Trophoblast cell (in vitro differentiated cells and primary cell): Measurements from ENCODE around the gene CPLANE2.

Source experiments
- DNase-seq, 2 donors: peaks; one replicate each; pipeline ENCODE4 v3.0.0-alpha.2; 2016
- H2AFZ ChIP-seq: 2 replicates; pipeline ENCODE4 v1.6.1; 2013; ENCODE audit warnings: low read length, moderate library complexity, mild to moderate bottlenecking; ENCODE audit not compliant: insufficient read depth, poor library complexity
- H2AK5ac ChIP-seq: 2 replicates; pipeline ENCODE4 v1.6.1; 2013; ENCODE audit warnings: mild to moderate bottlenecking, low read length
- H2BK120ac ChIP-seq: 2 replicates; pipeline ENCODE4 v1.6.1; 2013; ENCODE audit warnings: low read length, mild to moderate bottlenecking, moderate library complexity; ENCODE audit not compliant: insufficient read depth, poor library complexity
- H2BK12ac ChIP-seq: 2 replicates; pipeline ENCODE4 v1.6.1; 2013; ENCODE audit warnings: mild to moderate bottlenecking, low read length, moderate library complexity
- H2BK5ac ChIP-seq: 2 replicates; pipeline ENCODE4 v1.6.1; 2013; ENCODE audit warnings: low read length, low read depth, moderate library complexity, mild to moderate bottlenecking; ENCODE audit not compliant: poor library complexity
- H3K14ac ChIP-seq: 2 replicates; pipeline ENCODE4 v1.6.1; 2013; ENCODE audit warnings: mild to moderate bottlenecking, low read length
- H3K18ac ChIP-seq: 2 replicates; pipeline ENCODE4 v1.6.1; 2013; ENCODE audit warnings: mild to moderate bottlenecking, low read length
- H3K23ac ChIP-seq: 2 replicates; pipeline ENCODE4 v1.6.1; 2013; ENCODE audit warnings: low read length
- H3K27ac ChIP-seq: 2 replicates; pipeline ENCODE4 v1.5.1; 2013; ENCODE audit warnings: low read depth, mild to moderate bottlenecking, inconsistent platforms, low read length, moderate library complexity
- H3K27me3 ChIP-seq: 2 replicates; pipeline ENCODE4 v1.6.1; 2013; ENCODE audit warnings: inconsistent platforms, mild to moderate bottlenecking, low read length, moderate library complexity; ENCODE audit not compliant: insufficient read depth
- H3K36me3 ChIP-seq, 2 experiments: 1 replicate in 1 of 2; 2 replicates in 1 of 2; pipeline ENCODE4 v1.6.1; 2013; ENCODE audit warnings: low read length in 2 of 2, mild to moderate bottlenecking in 2 of 2, moderate library complexity in 1 of 2; ENCODE audit not compliant: insufficient read depth in 2 of 2, control insufficient read depth in 1 of 2
- H3K4ac ChIP-seq: 2 replicates; pipeline ENCODE4 v1.6.1; 2013; ENCODE audit warnings: low read depth, mild to moderate bottlenecking, low read length, moderate library complexity
- H3K4me1 ChIP-seq, 2 experiments: 1 replicate in 1 of 2; 2 replicates in 1 of 2; pipeline ENCODE4 v1.6.1; 2013; ENCODE audit warnings: low read length in 2 of 2, mild to moderate bottlenecking in 2 of 2, moderate library complexity in 1 of 2; ENCODE audit not compliant: insufficient read depth in 2 of 2, control insufficient read depth in 1 of 2
- H3K4me2 ChIP-seq: 2 replicates; pipeline ENCODE4 v1.6.1; 2013; ENCODE audit warnings: inconsistent platforms, mild to moderate bottlenecking, low read length, moderate library complexity
- H3K4me3 ChIP-seq: 2 replicates; pipeline ENCODE4 v1.5.1; 2013; ENCODE audit warnings: mild to moderate bottlenecking, low read depth, low read length, inconsistent platforms
- H3K79me1 ChIP-seq: one replicate; pipeline ENCODE4 v1.6.1; 2013; ENCODE audit warnings: low read length
- H3K79me2 ChIP-seq: 2 replicates; pipeline ENCODE4 v1.6.1; 2013; ENCODE audit warnings: low read length, mild to moderate bottlenecking; ENCODE audit not compliant: control insufficient read depth, insufficient read depth, poor library complexity
- H3K9ac ChIP-seq: 2 replicates; pipeline ENCODE4 v1.6.1; 2013; ENCODE audit warnings: mild to moderate bottlenecking, low read length
- H3K9me3 ChIP-seq: 2 replicates; pipeline ENCODE4 v1.6.1; 2013; ENCODE audit warnings: low read depth, mild to moderate bottlenecking, control low read depth, inconsistent platforms, low read length; ENCODE audit not compliant: insufficient read depth
- H4K12ac ChIP-seq: 2 replicates; pipeline ENCODE4 v1.6.1; 2013; ENCODE audit warnings: low read depth, mild to moderate bottlenecking, low read length, moderate library complexity
- H4K8ac ChIP-seq: 2 replicates; pipeline ENCODE4 v1.6.1; 2013; ENCODE audit warnings: low read depth, mild to moderate bottlenecking, low read length, moderate library complexity
- H4K91ac ChIP-seq: one replicate; pipeline ENCODE4 v1.6.1; 2013; ENCODE audit warnings: low read depth, mild to moderate bottlenecking, low read length, moderate library complexity
- whole genome bisulfite sequencing: extraction: QIAGEN DNeasy Blood & Tissue Kit; methylation state at CpG from one replicate; pipeline ENCODE4 v1.1.7; 2013; ENCODE audit warnings: missing lambda C conversion rate; ENCODE audit not compliant: insufficient read length, insufficient coverage; ENCODE audit errors: extremely low coverage; 5-methylcytosine and 5-hydroxymethylcytosine counted together

The CPLANE2 gene

DNA sequence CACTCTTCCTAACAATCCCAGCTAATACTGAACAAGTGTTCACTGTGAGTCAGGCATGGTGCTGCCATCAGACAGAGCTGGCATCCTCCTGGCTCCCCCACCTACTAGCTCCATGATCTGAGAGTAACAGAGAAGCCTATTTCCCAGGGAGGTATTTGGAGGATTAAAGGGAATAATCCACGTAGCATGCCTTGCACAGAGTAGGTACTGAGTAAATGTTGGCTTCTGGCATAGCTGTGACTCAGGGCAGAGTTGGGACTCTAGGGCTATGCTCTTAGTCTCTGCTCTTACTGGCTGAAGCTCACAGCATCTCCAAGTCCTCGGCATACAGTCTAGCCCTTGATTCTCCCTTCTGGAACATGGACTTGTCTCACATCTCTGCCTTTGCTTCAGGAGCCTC lies 32.8 kb downstream of the CPLANE2 start:
- H3K79me2 ChIP-seq = peaks cover 2% of the 10 kb centered on the region
- peaks cover 15% of the 10 kb centered on the region for H3K79me1 ChIP-seq

DNA sequence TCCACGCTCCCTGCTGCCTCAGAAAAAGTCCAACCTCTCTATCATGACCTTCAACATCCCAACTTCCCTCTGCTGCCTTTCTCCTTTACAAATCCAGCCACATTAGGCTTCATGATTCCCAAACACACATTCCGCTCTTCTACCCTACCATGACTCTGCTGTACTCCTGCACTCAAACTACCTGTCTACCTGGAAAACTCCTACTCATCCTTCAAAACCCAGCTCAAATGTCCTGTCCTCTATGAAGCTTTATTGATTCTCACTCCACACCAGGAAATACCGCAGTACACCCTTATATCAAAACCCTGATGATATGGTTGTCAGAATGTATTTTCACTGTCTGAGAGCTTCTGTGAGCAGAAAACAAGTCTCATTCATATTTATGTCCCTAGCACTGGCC lies 33.4 kb downstream of the CPLANE2 start:
- no peak overlapping the region for H3K4ac ChIP-seq
- peaks cover 1% of the 10 kb centered on the region for H3K9me3 ChIP-seq
- no peak overlapping the region for H2AFZ ChIP-seq
- no peak overlapping the region for H3K27ac ChIP-seq
- peaks cover 15% of the 10 kb centered on the region for H3K79me1 ChIP-seq
- no peak overlapping the region for H2BK12ac ChIP-seq
- H3K14ac ChIP-seq = no peak overlapping the region
- H3K27me3 ChIP-seq = no peaks in the 10 kb centered on the region
- no peak overlapping the region for H2BK120ac ChIP-seq
- WGBS = no CpG with 5 or more reads among the region's 3 CpGs
- H4K12ac ChIP-seq = no peak overlapping the region
- no peak overlapping the region for H3K4me3 ChIP-seq
- no peak overlapping the region for H3K4me2 ChIP-seq
- H3K4me1 ChIP-seq = peaks cover 10 to 11% of the 10 kb centered on the region in 2 experiments
- no peak overlapping the region for H2BK5ac ChIP-seq
- no peak overlapping the region for H3K23ac ChIP-seq
- H3K18ac ChIP-seq = no peak overlapping the region
- H3K36me3 ChIP-seq = peaks cover 29 to 32% of the 10 kb centered on the region in 2 experiments
- H2AK5ac ChIP-seq = no peak overlapping the region
- no peak overlapping the region for H3K9ac ChIP-seq
- H4K8ac ChIP-seq = no peak overlapping the region
- H4K91ac ChIP-seq = no peak overlapping the region
- DNase-seq = no peak
- H3K79me2 ChIP-seq = peaks cover 2% of the 10 kb centered on the region

More for the DNA sequence above, 32.8 kb downstream of the CPLANE2 start:
- Histone ChIP-seq H3K4me2 (no peak overlapping the region), H4K91ac (no peak overlapping the region), H3K18ac (no peak overlapping the region), H3K4me1 (peaks cover 10 to 11% of the 10 kb centered on the region in 2 experiments), H2AK5ac (no peak overlapping the region), H3K36me3 (peaks cover 23 to 27% of the 10 kb centered on the region in 2 experiments), H4K12ac (no peak overlapping the region), H3K9me3 (peaks cover 1% of the 10 kb centered on the region), H2AFZ (no peak overlapping the region), H3K27me3 (no peaks in the 10 kb centered on the region), H3K23ac (no peak overlapping the region), H2BK12ac (no peak overlapping the region), H3K9ac (no peak overlapping the region), H4K8ac (no peak overlapping the region), H3K4me3 (no peak overlapping the region), H2BK5ac (no peak overlapping the region), H3K4ac (no peak overlapping the region), H3K14ac (no peak overlapping the region), H2BK120ac (no peak overlapping the region), H3K27ac (no peak overlapping the region)
- WGBS = no CpG with 5 or more reads among the region's 2 CpGs
- DNase-seq = no peak

DNA sequence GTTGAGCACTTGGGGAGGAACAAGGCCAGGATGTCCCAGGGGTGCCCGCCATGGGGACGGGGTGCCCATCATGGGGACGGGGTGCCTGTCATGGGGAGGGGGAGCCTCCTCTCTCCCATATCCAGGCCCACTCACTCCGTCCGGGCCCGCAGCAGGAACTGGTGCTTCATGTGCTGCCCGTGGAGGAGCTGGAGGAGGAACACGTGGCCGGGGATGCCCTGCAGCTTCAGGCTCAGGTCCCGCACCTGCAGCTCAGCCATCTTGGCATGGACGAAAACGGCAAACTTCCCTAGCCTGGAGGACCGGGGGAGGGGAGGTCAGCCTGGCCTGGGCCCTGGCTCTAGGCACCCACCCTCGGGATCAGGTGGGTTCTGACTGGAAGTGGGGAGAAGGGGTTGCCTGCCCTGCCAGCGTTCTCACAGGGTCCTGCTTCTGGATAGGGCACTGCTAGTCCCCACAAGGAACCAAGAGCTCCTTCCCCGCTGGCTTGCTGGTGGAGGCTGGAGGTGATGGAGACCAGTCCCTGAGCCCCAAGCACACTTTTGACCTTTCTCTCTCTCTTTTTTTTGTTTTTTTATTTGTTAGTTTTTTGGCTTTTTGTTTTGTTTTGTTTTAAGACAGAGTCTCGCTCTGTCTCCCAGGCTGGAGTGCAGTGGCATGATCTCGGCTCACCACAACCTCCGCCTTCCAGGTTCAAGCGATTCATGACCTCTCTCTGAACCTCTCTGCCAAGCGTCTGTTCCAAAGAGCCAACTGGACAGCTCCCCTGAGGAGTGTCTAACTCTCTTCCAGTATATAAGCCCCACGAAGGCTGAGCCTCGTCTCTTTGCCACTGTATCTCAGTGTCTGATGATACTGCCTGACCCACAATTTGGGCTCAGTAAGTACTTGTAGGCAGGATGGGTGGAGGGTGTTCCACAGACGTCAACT lies 34.4 kb downstream of the CPLANE2 start:
- Histone ChIP-seq H3K4me1 (peaks cover 9 to 11% of the 10 kb centered on the region in 2 experiments), H3K79me2 (peaks cover 2% of the 10 kb centered on the region), H2AFZ (no peak overlapping the region), H3K4ac (no peak overlapping the region), H3K9ac (no peak overlapping the region), H3K14ac (no peak overlapping the region), H3K4me3 (no peak overlapping the region), H3K23ac (no peak overlapping the region), H3K18ac (no peak overlapping the region), H3K27me3 (no peaks in the 10 kb centered on the region), H2AK5ac (no peak overlapping the region), H2BK5ac (no peak overlapping the region), H2BK12ac (no peak overlapping the region), H2BK120ac (no peak overlapping the region), H3K4me2 (no peak overlapping the region), H3K79me1 (peaks cover 14% of the 10 kb centered on the region), H3K9me3 (peaks cover 1% of the 10 kb centered on the region), H4K91ac (no peak overlapping the region), H4K12ac (no peak overlapping the region), H3K27ac (no peak overlapping the region), H3K36me3 (peaks cover 36 to 40% of the 10 kb centered on the region in 2 experiments), H4K8ac (no peak overlapping the region)
- WGBS = no CpG with 5 or more reads among the region's 24 CpGs
- no peak for DNase-seq

DNA sequence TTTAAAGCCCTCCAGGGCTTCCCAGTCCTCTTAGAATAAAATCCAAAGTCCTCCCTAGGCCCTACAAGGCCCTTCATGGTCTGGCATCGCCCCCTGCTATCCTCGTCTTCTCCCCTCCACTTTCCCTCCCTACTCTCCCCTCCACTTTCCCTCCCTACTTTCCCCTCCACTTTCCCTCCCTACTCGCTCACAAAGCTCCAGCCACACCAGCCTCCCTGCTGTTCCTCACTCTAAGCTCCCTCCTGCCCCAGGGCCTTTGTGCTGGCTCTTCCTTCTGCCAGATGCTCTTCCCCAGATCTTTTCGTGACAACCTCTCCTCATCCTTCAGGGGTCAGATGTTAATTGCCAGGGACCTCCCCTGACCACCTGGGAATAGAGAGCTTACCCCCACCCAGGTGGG lies 37.3 kb downstream of the CPLANE2 start:
- H2AK5ac ChIP-seq = no peak overlapping the region
- H3K4ac ChIP-seq = no peak overlapping the region
- H3K79me2 ChIP-seq = no peaks in the 10 kb centered on the region
- H3K4me1 ChIP-seq = no peaks in the 10 kb centered on the region
- no peak overlapping the region for H3K4me2 ChIP-seq
- 88% methylated on average over 1 of the region's 4 CpGs for WGBS
- H3K9ac ChIP-seq = no peak overlapping the region
- H3K9me3 ChIP-seq = no peaks in the 10 kb centered on the region
- no peak overlapping the region for H2BK120ac ChIP-seq
- no peaks in the 10 kb centered on the region for H3K79me1 ChIP-seq
- no peak for DNase-seq
- H2BK5ac ChIP-seq = no peak overlapping the region
- H3K23ac ChIP-seq = no peak overlapping the region
- H3K4me3 ChIP-seq = no peak overlapping the region
- no peak overlapping the region for H3K14ac ChIP-seq
- no peak overlapping the region for H4K12ac ChIP-seq
- H3K18ac ChIP-seq = no peak overlapping the region
- H3K27me3 ChIP-seq = no peaks in the 10 kb centered on the region
- H3K27ac ChIP-seq = no peak overlapping the region
- H3K36me3 ChIP-seq = peaks cover 31 to 39% of the 10 kb centered on the region in 2 experiments
- no peak overlapping the region for H4K91ac ChIP-seq
- H2AFZ ChIP-seq = no peak overlapping the region
- H4K8ac ChIP-seq = no peak overlapping the region
- no peak overlapping the region for H2BK12ac ChIP-seq
